IPS-NIHi11 (cell line): ENCODE measurements around the gene CBX2.

Source experiments
- DNase-seq: peaks from one replicate; pipeline ENCODE4 v3.0.0; 2012; ENCODE audit warnings: mixed read lengths, low spot score

Gene CBX2

DNA sequence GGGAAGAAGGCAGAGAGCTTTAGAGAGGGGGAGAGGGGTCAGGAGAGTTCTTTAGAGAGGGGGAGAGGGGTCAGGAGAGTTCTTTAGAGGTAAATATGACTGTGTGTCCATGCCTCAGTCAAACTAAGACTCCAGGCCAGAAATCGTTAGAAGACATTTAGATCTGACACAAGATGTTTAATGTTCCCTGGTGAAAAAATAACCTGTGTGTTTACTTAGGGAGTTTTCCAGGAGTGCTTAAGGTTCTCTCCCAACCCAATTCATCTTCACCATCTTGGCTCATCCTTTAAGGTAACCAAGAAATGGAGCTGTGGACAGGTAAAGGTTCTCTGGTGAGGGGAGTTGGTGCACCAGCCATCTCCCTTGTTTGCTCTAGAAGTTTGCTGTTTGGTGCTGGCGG, 51.5 kb downstream of the CBX2 start:
- DNase-seq = no peak

DNA sequence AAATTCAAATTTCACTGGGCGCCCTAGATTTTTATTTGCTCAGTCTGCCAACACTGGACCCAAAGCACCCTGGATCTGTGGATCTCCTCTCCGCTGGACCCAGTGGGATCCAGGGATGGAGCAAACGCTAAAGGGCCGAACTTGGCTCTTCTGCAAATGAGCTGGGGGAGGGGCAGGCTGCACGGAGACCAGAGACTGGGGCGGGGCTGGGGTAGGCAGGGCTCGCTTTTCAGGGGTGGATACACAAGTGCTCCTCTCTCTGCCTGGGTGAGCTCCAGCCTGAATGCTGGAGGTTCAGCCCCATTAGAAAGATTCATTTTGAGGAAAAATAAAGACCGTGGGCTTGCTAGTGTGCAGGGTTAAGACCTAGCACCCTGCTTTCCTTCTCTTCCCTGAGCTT, 52.4 kb downstream of the CBX2 start:
- no peak for DNase-seq

DNA sequence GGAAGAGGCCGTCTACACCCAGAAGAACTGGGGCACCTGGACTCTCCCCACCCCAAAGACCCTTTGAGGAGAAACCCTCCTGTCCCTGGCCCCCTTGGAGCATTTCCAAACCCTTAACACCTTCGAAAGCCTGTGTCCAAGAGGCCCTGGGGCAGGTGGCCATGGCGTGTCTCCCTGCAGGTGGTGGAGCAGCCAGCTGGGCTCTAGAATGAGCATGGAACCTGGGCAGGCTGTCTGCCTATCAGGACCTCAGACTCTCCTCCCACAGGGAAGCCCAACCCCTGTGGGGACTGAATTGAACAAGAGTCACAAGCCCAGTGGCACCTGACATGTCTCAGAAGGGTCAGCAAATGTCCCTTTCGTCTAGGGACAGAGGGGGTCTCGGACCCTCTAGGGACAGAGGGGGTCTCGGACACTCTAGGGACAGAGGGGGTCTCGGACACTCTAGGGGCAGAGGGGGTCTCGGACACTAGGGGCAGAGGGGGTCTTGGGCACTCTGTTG, 52.9 kb downstream of the CBX2 start:
- no peak for DNase-seq

DNA sequence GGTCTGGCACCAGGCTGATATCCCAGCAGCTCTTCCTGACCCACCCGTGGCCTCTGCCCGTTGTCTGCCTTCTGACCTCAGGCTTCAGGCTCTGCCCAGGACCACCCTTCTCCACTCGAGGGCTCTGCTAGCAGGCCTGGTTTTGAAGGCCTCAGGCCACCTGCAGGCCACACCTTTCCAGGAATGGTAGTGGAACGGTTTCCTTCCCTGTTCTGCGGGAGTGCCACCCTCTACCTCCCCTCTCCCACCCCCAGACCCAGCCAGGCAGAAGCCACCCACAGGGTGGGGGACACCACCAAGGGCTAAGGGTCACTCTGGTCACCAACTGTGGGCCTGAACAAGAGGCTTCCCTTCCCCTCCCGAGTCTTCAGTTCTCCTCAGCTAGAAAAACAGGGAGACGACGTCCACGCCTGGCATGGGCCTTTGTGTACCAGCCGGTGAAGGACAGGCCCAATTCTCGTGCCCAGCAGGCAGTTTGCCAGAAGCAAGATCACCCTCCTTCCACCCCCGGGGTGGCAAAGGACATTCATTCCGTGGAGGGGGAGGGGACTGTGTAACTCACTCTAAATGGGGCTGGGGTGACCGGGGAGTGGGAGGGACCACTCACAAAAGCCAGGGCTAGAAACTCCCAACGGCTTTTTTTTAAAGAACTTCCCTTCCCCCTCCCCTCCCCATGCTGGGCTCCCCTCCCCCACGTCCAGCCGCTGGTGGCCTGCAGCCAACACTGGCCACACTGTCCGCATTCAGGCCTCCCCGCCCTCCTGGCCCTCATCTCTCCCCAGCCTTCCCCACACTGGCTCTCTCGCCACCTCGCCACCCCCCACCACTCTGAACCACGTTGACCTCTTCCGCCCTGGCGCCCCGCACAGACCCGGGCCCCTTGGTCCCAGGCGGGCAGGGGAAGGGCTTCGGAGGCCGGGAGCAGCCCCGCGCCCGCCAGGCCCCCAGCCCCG, 53.6 kb downstream of the CBX2 start:
- DNase-seq = peak; percentile 49

DNA sequence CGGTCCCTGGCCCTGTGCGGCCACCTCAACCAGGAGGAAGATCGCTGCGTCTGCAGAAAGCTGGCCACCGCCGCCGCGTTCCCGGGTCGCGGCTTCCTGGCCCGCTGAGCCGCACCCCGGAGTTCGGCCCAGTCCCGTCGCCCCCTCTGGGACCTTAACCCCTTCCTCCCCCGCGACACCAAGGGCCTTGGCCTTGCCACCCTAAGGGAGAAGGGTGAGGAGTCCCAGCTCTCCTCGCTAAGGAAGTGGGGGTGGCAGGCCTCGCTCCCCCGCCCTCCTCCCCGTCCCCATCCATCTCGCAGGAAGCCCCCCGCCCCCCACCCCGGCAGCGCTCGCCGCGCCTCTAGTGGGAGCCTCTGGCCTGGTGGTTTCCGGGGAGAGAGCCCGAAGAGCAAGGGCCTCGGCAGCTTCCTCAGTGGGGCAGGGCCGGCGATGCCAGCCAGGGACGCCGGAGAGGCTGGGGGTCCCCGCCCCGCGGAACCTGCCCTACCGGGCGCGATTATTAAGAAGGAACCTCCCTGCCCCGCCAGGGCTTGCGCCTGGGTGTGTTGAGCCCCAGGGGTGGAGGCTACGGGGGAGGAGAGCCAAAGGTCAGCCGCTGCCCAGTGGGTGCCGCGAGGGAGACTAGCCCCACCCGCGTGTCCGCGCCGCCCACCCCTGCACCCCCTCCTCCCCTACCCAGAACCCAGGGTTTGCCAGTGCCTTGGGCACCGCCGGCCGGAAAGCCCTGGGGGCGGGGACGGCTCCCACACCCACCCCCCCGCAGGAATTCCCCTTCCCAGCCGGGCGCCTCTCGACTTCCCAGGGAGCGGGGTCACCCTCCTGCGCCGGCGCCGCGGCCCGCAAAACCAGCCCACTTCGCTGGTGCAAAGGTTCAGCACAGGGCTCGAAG, 54.5 kb downstream of the CBX2 start:
- peak; percentile 73 for DNase-seq

DNA sequence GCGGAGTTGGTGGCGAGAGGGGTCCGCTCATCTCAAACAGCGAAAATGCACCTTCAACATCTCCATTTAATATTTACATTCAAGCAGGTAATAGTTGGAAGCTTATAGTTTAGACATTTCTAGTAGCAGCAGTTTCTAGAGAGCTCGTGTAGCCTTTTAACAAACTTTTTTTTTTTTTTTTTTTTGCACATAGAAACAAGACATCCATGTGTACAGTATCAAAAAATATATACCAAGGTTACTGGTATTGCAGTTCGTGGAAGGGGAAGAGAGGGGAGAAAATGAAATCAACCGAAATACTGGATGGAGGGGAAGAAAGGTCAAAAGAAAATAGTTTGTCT, 55.1 kb downstream of the CBX2 start:
- DNase-seq = no peak

DNA sequence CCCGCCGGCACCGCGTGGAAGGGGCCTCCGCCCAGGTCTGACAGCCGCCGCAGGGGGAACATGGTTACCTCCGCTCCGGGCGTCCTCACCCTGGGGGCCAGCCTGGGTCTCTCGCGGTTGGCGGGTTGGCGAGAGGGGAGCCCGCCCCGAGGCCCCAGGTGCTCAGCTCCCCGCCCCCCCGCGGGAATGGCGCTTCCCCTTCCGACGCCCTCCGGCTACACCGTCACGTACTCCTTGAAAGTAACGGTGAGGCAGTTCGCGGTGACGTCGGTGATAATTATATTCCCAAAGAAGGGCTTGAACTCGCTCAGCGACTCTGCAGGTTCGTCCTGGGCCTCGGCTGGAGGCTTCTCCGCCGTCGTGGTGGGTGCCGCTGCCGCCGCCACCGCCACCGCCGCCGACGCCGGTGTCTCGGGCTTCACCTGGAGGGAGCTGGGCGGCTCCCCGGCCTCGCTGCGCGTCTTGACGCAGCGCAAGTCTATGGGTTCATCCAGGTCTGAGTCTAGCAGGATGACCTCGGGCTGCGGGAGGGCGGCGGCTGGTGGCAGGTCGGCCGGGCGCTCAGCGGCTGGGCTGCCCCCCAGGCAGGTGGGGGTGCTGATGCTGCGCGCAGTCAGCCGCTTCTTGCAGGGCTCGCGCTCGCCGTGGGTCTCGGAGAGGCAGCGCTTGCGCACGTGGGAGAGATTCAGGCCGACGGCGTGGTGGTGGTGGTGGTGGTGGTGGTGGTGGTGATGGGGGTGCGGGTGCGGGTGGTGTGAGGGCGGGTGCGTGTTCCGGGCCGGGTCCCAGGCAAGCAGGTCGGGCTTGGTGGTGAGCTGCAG, 56.0 kb downstream of the CBX2 start:
- no peak for DNase-seq

DNA sequence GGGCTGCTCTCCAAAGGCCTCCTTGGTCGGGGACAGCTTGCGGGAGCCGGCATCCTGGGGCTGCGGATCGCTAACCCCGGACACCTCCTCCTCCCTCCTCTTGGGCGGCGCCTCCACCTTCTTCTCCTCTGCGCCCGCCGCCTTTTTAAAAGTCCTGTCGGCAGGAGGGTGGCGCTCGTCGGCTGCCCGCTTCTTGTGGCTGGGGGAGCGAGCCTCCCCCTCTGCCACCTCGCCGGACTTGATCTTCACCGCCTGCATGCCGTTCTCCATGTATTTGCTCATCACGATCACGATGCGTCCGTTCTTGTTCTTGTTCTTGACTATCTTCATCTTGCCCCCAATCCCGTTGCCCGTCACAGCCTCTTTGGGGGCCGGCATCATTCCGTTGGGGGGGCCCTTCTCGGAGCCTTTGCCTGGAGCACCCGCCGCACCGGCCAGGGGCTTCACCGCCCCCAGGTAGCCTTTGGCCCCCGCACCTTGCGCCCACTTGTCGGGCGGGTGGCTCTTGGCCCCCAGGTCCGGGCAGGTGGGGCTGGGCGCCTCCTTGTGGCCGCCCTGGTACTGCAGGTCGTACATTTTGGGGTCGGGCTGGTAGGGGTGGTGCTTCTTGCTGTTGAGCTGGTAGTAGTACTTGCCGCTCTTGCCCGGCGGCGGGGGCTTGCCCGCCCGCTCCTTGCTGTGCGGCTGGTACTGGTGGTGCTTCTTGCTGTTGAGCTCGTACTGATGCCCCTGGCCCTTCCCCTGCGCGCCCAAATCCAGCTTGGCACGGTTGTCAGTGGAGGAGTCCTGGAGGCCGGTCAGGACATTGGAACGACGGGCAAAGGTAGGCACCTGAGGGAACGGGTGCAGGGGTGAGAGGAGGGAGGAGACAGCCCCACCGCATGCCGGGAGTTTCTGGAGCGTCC, 56.9 kb downstream of the CBX2 start:
- peak; percentile 62 for DNase-seq

DNA sequence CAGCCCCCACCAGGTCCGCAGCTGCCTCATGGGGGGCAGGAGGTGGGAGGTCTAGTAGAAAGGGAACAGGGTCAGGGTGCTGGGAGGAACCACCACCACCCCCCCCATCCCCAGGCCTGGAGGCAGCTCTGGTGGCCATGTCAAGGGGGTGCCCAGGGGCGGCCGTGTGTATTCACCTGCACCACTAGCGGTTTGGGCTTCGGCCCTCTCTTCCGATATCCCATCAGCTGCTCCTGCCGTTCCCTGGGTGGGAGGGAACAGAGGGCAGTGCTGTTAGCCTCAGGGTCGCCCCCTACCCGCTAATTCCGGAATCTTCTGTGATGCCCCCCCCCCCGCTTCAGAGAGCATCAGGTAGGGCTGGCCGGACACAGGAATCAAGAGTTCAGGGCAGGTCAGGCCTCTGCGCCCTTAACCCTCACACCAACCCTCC, 57.5 kb downstream of the CBX2 start:
- no peak for DNase-seq

DNA sequence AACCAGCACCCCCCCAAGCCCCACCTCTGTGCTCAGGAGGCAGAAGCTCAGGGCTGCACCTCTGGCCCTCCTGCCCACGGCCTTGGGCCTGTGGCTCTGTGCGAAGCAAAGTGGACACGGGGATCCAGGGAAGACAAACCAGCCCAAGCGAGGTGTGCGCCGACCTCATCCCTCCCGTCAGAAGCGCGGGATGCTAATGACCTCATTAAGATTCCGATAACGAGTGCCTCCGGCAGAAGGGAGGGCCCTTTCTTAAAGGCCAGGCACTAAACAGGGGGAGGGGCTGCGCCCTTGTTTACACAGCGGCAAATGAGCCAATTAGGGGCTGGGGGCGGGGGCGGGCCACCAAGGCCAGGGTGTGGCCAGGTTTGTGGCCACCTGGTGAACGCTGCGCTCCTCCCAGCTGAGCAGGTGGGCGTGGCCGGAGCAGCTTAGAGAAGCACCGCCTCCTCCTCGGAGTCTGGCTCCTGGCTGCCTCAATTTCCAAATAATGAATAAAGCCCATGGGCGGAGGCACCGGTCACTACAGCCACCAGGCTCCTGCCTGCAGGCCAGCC, 58.1 kb downstream of the CBX2 start:
- DNase-seq = no peak

DNA sequence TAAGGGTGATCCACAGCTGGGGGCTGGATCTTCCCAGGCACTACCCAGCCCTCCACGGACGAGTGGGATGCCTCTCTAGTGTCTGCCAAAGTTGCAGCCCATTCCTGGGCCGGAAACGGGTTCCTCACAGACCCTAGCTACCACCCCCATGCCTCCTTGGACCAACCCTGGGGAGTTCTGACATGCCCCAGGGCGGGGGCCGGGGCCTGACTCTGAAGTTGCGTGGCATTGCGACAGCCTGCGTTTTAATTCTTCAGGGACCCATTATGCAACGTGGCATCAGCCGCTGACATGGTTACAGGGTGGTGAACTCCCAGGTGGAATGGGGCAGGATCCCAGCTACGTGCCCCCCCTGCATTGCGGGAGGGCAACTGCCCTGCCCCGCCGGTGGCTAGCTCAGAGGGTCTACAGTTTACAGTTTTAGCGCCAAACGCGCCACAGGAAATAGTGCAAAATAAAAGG, 58.6 kb downstream of the CBX2 start:
- no peak for DNase-seq

DNA sequence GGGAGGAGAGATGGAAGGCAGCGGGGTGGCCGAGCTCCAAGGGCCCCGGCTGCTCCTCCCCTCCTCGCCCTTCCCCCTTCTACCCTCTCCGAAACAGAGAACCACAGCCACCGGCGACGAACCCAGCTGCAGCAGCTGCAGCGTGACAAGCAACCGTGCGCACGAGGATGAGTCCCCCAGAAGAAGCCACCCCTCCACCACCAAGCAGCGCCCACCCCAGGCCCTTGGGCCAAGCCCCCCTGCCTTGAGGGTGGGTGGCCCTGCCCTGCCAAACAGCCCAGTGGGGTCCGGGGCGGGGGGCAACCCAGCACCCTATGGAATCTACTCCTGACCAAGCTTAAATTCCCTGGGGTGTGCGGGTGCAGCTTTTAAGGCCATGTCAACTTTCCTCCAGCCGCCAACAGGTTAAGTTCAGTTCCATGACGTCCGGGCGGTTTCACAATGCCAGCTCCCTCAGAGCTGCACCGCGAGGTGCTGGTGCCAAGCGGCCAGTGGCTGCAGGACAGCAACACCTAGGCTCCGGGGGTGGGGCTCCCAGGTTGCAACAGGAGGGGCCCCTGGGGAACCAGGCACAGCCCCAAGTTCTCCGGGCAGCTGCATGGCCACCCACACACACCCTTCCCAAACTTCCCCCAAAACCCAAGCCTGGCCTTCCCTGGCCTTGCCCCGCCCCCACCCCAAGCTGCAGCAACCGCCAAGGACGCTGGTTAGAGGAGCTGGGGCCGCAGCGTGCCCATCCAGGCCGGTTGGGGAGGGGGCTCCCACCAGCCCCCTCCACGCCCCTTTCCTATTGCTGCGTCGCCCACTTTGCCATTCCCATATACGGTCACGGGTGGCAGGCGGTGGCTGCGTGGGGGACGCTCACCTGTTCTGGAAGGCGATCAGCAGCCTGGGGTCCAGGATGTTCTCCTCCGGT, 59.3 kb downstream of the CBX2 start:
- no peak for DNase-seq
